Panc1 (cell line): ENCODE results near the gene LRRC26. TPM values are rescaled to one million over a fixed set of nuclear protein-coding genes. Genes with fewer than 3 reads are reported as not detected.

Experiments
- ATAC-seq: fragments of 200-7000 bp; cut with Tn5 transposase; 2 replicates; pipeline ENCODE4 v1.9.1; 2020; ENCODE audit warnings: mild to moderate bottlenecking, moderate library complexity
- BruUV-seq: library from RNA; stranded (reverse); fragments of 400-500 nt; replicated peaks from 2 replicates; lab custom pipeline; 2021; lab: Mats Ljungman, UMichigan
- CTCF ChIA-PET: fragments of 300-600 bp; sonication (Branson Sonifier 250); formaldehyde crosslinking; loops from one replicate; lab custom pipeline; 2022; ENCODE audit warnings: antibody characterized with exemption; lab: Charles Lee
- POLR2A ChIA-PET: fragments of 300-600 bp; sonication (Branson Sonifier 250); formaldehyde crosslinking; loops from one replicate; lab custom pipeline; 2022; ENCODE audit warnings: antibody characterized with exemption; lab: Charles Lee
- DNase-seq: peaks from one replicate; pipeline ENCODE4 v3.0.0-alpha.2; 2010; ENCODE audit warnings: low read depth, low spot score
- H3K27ac ChIP-seq: 2 replicates; pipeline ENCODE4 v1.5.1; 2011; ENCODE audit warnings: mild to moderate bottlenecking, low read length, inconsistent platforms
- H3K27me3 ChIP-seq: fragments of 200-500 bp; sonication (Bioruptor generic); 2 replicates; pipeline ENCODE4 v1.6.0; 2014; ENCODE audit warnings: low read length, inconsistent platforms; ENCODE audit not compliant: control insufficient read depth, insufficient read depth
- H3K36me3 ChIP-seq: fragments of 200-500 bp; sonication (Bioruptor generic); 2 replicates; pipeline ENCODE4 v1.5.1; 2014; ENCODE audit warnings: inconsistent platforms, mild to moderate bottlenecking, low read length, moderate library complexity; ENCODE audit not compliant: control insufficient read depth, insufficient read depth
- H3K4me1 ChIP-seq: 2 replicates; pipeline ENCODE4 v1.5.1; 2011; ENCODE audit warnings: inconsistent platforms, mild to moderate bottlenecking, low read length, moderate library complexity; ENCODE audit not compliant: control insufficient read depth, insufficient read depth
- H3K4me3 ChIP-seq, 2 experiments: 2 replicates each; pipeline ENCODE4 v1.5.1; 2011 to 2012; ENCODE audit warnings: low read depth in 2 of 2, low read length in 2 of 2, mild to moderate bottlenecking in 2 of 2, inconsistent platforms in 1 of 2, moderate library complexity in 1 of 2
- H3K9me3 ChIP-seq: fragments of 200-500 bp; sonication (Bioruptor generic); 2 replicates; pipeline ENCODE4 v1.5.1; 2014; ENCODE audit warnings: low read depth, mild to moderate bottlenecking, inconsistent platforms, low read length, moderate library complexity; ENCODE audit not compliant: control insufficient read depth, insufficient read depth
- CTCF ChIP-seq: fragments of 450-650 bp; IDR thresholded peaks from 2 replicates; pipeline ENCODE4 v1.5.1; 2017; ENCODE audit warnings: mild to moderate bottlenecking
- POLR2AphosphoS5 ChIP-seq: IDR thresholded peaks from 2 replicates; pipeline ENCODE4 v1.6.1; 2012; ENCODE audit warnings: mild to moderate bottlenecking, low read depth, low read length, moderate library complexity
- REST ChIP-seq, 2 experiments: IDR thresholded peaks; 2 replicates each; pipeline ENCODE4 v1.6.1; 2011 to 2012; ENCODE audit warnings: low read depth in 2 of 2, control low read depth in 1 of 2, low read length in 1 of 2, mild to moderate bottlenecking in 1 of 2, moderate library complexity in 1 of 2; ENCODE audit not compliant: insufficient read depth in 1 of 2
- SIN3A ChIP-seq: IDR thresholded peaks from 2 replicates; pipeline ENCODE4 v1.6.1; 2012; ENCODE audit warnings: low read depth, mild to moderate bottlenecking, low read length, moderate library complexity, borderline replicate concordance; ENCODE audit not compliant: insufficient read depth
- TCF7L2 ChIP-seq: IDR thresholded peaks from 2 replicates; pipeline ENCODE4 v1.6.1; 2011; ENCODE audit warnings: mild to moderate bottlenecking, low read depth, low read length, inconsistent platforms
- in situ Hi-C: cut with HindIII; loops from 2 replicates; pipeline ENCODE4 v1.10.0; 2016; ENCODE audit warnings: low sequenced_read_pairs, low pct_unique_long_range_greater_than_20kb
- intact Hi-C: fragments of 100-400 bp; cut with micrococcal nuclease; formaldehyde crosslinking; loops from one replicate; pipeline ENCODE4 v1.10.0; 2022; ENCODE audit not compliant: unreplicated experiment
- total RNA-seq: library from RNA; stranded (reverse); gene quantifications from one replicate; pipeline ENCODE4 v1.2.1, GENCODE V29; 2021; ENCODE audit not compliant: unreplicated experiment

The LRRC26 gene
- total RNA-seq, 1 experiment from 2014 or later: 0.69 TPM

GRCh38 chr9:137176302-137177182 lies 6.7 kb upstream of the LRRC26 start:
- no peaks in the 10 kb centered on the region for H3K4me1 ChIP-seq
- no peaks in the 10 kb centered on the region for H3K9me3 ChIP-seq
- H3K27ac ChIP-seq: no peak overlapping the region
- ATAC-seq (peak; percentile 70), DNase-seq (no peak)
- CTCF ChIA-PET: interaction anchor here (0.7 to 1.0 kb wide), 3 partner anchors 51 to 62 kb away, joined by 3 to 4 read pairs (median 4); partner anchors contain the start of gene RNF224
- POLR2A ChIA-PET: interaction anchor here (0.6 to 0.9 kb wide), 2 partner anchors 25 to 47 kb away, joined by 3 to 21 read pairs; no protein-coding TSS in a partner anchor
- intact Hi-C loops: no loop called here
- in situ Hi-C loops: no loop called here
- no peaks in the 10 kb centered on the region for H3K27me3 ChIP-seq
- no peak overlapping the region for H3K4me3 ChIP-seq
- BruUV-seq: no TSS peak
- H3K36me3 ChIP-seq: no peaks in the 10 kb centered on the region
- TF ChIP-seq POLR2AphosphoS5: no peak
- TF ChIP-seq REST (IDR thresholded peaks at IDR 0.05; ENCODE audit: insufficient read depth in 1 of 2, low read depth in 2 of 2, low read length in 1 of 2): no peak
- TF ChIP-seq TCF7L2: no peak
- peak; percentile 78; the same call in 1 of the 2 replicates for TF ChIP-seq CTCF

GRCh38 chr9:137175345-137175961 lies 5.6 kb upstream of the LRRC26 start:
- intact Hi-C loops (no loop called here), in situ Hi-C loops (no loop called here)
- Histone ChIP-seq H3K27me3 (no peaks in the 10 kb centered on the region), H3K4me3 (no peak overlapping the region), H3K9me3 (no peaks in the 10 kb centered on the region), H3K36me3 (no peaks in the 10 kb centered on the region), H3K4me1 (peaks cover 1% of the 10 kb centered on the region; the same call in 1 of the 2 replicates), H3K27ac (no peak overlapping the region)
- ChIA-PET CTCF (interaction anchor here (0.9 kb wide), 1 partner anchor 52 kb away, joined by 3 read pairs; the partner anchor contains the start of gene RNF224), POLR2A (no interaction called here)
- ATAC-seq: no peak
- TF ChIP-seq POLR2AphosphoS5 (no peak), SIN3A (no peak), REST (IDR thresholded peaks at IDR 0.05; ENCODE audit: insufficient read depth in 1 of 2, low read depth in 2 of 2, low read length in 1 of 2) (no peak), CTCF (no peak; the same call in 1 of the 2 replicates), TCF7L2 (no peak)
- no peak for DNase-seq
- no TSS peak for BruUV-seq
